ENCODE data around the gene TRMT1. TPM values are rescaled to one million over a fixed set of nuclear protein-coding genes. Genes with fewer than 3 reads are reported as not detected.
A peak's percentile ranks its signal among the peaks of the same experiment; 100 is the strongest.
"Not testable (repeated sequence)": the region's sequence is repeated elsewhere in the genome, so short reads cannot be mapped to it uniquely, and the experiment has no call there.

The TRMT1 gene
- 10 to 100 TPM; 35.1 to 46.2 (median 40.6) TPM for total RNA-seq

DNA sequence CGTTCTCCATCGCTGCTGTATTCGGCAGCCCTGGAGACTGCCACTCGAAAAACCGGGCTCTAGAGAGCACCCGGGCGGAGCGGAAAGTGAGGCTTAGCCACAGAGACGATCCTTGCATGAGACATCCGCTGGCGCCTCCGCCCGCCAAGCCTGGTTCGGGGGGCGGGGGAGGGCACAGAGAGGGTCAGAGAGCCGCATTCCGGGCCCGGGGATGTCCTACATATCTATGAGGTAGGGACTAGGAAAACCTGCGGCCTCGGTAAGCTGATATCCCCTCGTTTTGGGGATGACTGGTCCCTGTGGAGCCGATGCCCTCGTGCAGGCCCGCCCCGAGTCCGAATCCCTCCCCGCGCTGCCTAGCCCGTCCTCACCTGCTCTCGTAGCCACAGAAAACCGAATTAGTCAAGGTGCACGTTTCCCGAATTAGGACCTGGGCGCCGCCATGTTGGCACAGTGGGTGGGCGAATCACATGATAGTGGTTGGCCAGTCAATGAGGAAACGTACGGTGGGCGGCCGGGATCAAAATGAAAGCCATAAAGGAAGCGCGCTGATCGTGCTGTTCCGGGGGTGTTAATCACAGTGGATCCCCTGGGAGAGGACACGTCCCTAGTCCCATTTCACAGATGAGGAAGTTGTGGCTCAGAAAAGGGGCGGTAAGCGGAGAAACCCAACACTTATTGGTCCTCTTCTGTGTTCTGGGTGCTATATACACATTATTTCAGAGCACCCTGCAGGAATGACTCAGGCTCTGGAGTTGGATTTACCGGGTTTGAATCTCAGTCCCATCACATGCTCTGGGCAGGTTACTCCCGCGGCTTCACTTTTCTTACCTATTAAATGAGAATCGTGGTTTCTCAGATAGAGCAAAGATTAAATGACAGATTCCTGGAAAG lies at the start of gene TRMT1:
Gene TRMT1, minus strand, starts transcription at position 459 of the 894 bp plus-strand sequence. Its CDS starts 341 bp downstream, at position 118.
- peak; percentile 97 for DNase-seq (ENCODE audit: low spot score in 2 of 2)
- 1% methylated on average over 30 of the region's 51 CpGs for WGBS
- no peak for TF ChIP-seq POLR2A (IDR thresholded peaks at IDR 0.05)
- TF ChIP-seq POLR2AphosphoS5 (IDR thresholded peaks at IDR 0.05): peak; percentile 67 to 97 (median 68)
- TF ChIP-seq, protein P1, sequence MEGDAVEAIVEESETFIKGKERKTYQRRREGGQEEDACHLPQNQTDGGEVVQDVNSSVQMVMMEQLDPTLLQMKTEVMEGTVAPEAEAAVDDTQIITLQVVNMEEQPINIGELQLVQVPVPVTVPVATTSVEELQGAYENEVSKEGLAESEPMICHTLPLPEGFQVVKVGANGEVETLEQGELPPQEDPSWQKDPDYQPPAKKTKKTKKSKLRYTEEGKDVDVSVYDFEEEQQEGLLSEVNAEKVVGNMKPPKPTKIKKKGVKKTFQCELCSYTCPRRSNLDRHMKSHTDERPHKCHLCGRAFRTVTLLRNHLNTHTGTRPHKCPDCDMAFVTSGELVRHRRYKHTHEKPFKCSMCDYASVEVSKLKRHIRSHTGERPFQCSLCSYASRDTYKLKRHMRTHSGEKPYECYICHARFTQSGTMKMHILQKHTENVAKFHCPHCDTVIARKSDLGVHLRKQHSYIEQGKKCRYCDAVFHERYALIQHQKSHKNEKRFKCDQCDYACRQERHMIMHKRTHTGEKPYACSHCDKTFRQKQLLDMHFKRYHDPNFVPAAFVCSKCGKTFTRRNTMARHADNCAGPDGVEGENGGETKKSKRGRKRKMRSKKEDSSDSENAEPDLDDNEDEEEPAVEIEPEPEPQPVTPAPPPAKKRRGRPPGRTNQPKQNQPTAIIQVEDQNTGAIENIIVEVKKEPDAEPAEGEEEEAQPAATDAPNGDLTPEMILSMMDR (IDR thresholded peaks at IDR 0.05): no peak
- TF ChIP-seq EP300 (IDR thresholded peaks at IDR 0.05): no peak

DNA sequence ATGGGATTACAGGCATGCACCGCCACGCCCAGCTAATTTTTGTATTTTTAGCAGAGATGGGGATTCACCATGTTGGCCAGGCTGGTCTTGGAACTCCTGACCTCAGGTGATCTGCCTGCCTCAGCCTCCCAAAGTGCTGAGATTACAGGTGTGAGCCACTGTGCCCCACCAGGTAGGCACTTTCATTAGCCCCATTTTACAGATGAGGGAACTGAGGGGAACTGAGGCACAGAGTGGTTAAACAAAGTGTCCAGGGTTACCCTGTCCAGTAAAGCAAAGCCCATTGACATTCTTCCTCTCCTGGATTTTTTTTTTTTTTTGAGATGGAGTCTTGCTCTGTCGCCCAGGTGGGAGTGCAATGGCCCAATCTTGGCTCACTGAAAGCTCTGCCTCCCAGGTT lies 49.6 kb upstream of the TRMT1 start:
- not testable (repeated sequence) for DNase-seq (ENCODE audit: low spot score in 2 of 2); H3K4me3 ChIP-seq; H3K9me3 ChIP-seq; H3K27me3 ChIP-seq; H3K36me3 ChIP-seq
- 94% methylated on average over 3 of the region's 3 CpGs for WGBS
- Histone ChIP-seq H3K4me1 (peaks cover 94% of the 10 kb centered on the region), H3K27ac (peak overlapping the region; percentile 90)

More for the DNA sequence above, at the start of gene TRMT1:
- H3K27ac ChIP-seq: peak within 1 kb of the TSS; percentile 79
- H3K9me3 ChIP-seq: no peaks in the 10 kb centered on the region
- H3K4me3 ChIP-seq: peak within 1 kb of the TSS; percentile 83
- peaks cover 50% of the 10 kb centered on the region for H3K4me1 ChIP-seq
- H3K27me3 ChIP-seq: no peaks in the 10 kb centered on the region
- peaks cover 13% of the 10 kb centered on the region for H3K36me3 ChIP-seq

DNA sequence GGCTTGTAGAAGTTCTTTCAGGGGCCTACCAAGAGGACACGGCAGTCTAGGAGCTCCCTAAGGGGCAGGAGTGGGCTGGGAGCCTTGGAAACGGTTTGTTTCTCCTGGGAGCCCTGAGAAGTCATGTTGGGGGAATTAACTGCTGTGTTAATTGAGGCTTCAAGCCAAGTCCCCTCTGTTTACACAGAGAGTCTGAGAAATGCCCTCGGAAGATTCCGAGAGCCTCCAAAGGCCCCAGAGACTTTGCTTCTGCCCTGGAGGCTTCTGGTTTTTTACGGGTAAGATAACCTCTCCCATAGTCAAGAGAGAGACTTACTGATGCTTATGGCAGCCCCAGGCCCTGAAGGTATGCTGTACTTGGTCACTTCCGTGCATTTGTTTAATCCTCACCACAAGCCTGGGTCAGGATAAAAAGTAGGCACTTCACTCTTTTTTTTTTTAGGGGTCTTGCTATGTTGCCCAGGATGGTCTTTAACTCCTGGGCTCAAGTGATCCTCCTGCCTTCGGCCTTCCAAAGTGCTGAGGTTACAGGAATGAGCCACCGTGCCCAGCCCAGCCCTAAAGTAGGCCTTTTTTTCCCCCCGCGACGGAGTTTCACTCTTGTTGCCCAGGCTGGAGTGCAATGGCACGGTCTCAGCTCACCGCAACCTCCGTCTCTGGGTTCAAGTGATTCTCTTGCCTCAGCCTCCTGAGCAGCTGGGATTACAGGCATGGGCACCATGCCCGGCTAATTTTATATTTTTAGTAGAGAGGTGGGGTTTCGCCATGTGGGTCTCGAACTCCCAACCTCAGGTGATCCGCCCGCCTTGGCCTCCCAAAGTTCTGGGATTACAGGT lies 48.8 kb upstream of the TRMT1 start:
- no peak for DNase-seq (ENCODE audit: low spot score in 2 of 2)
- Histone ChIP-seq H3K36me3 (no peaks in the 10 kb centered on the region), H3K27me3 (no peaks in the 10 kb centered on the region), H3K9me3 (no peaks in the 10 kb centered on the region), H3K4me1 (peaks cover 95% of the 10 kb centered on the region), H3K27ac (peak overlapping the region; percentile 95), H3K4me3 (no peak overlapping the region)
- 79% methylated on average over 19 of the region's 19 CpGs for WGBS
- TF ChIP-seq EP300 (IDR thresholded peaks at IDR 0.05) (no peak), POLR2A (IDR thresholded peaks at IDR 0.05) (no peak), POLR2AphosphoS5 (IDR thresholded peaks at IDR 0.05) (no peak)
- TF ChIP-seq, protein P1 (IDR thresholded peaks at IDR 0.05): no peak

DNA sequence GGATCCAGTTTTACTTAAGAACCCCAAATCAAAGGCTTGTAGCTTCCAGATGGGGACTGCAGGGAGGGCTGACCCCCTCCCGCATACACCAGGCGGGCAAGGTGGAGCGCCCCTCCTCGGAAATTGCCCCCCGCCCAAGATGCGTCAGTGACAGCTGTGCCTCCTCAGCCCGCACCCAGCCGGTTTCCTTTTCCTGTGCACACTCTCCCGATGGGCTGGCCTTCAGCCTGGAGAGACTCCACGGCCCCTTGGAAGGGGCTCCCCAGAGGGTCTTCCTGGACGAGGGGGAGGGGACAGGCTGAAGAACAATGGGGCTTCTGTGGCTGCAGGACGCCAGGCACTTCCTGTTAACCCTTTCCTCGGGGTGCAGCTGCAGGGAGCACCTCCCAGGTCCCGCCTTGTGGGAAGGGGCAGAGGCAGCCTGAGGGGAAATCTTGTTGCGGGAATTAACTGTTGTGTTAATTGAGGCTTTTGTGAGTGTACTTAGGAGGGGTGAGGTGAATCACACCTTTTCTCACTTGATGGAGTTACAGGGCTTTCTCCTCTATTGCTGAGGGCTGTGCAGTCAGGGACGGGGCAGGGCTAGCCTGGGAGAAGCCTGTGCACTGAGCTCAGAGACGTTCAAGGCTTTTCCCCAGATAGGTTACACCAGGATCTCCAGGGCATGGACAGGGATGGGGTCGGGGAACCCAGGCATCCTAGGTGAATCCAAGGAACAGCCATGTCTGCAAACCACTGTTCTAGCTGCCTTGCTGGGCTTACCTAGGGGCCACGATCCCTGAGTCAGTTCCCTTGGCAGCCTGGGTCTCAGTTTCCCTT lies 48.0 kb upstream of the TRMT1 start:
- H3K36me3 ChIP-seq: no peaks in the 10 kb centered on the region

More for the DNA sequence above, 48.0 kb upstream of the TRMT1 start:
- H3K27me3 ChIP-seq: no peaks in the 10 kb centered on the region
- peak overlapping the region; percentile 95 for H3K27ac ChIP-seq
- WGBS: 6% methylated on average over 9 of the region's 19 CpGs
- peaks cover 87% of the 10 kb centered on the region for H3K4me1 ChIP-seq
- TF ChIP-seq, protein P1 (IDR thresholded peaks at IDR 0.05): no peak
- peak in 2 of 3 donors; percentile 41 to 69 for TF ChIP-seq POLR2AphosphoS5 (IDR thresholded peaks at IDR 0.05)
- H3K4me3 ChIP-seq: peak overlapping the region; percentile 36
- no peaks in the 10 kb centered on the region for H3K9me3 ChIP-seq
- DNase-seq (ENCODE audit: low spot score in 2 of 2): no peak
